ENCODE measurements around the gene HNRNPCL1. TPM values are rescaled to one million over a fixed set of nuclear protein-coding genes. Genes with fewer than 3 reads are reported as not detected.

The HNRNPCL1 gene
- total and polyA plus RNA-seq, 2 of the 8 experiments (the other 6 are each of a cell fraction or from before 2014, with no cell fraction given): not detected

GRCh38 chr1:12809933-12810332, 38.6 kb downstream of the HNRNPCL1 start:
- Histone ChIP-seq H4K20me1 (replicated peaks in 1 of 2; ENCODE audit: control insufficient read depth in 1 of 2, insufficient read depth in 2 of 2, low read length in 2 of 2) (no peaks in the 10 kb centered on the region), H3K79me2 (ENCODE audit: control insufficient read depth in 1 of 2, insufficient read depth in 2 of 2, low read length in 2 of 2) (no peaks in the 10 kb centered on the region), H2AFZ (ENCODE audit: low read length) (no peak overlapping the region), H3K23ac (ENCODE audit: insufficient read length) (no peak overlapping the region), H3K36me3 (ENCODE audit: control insufficient read depth in 2 of 4, insufficient read depth in 4 of 4, low read length in 3 of 4) (no peaks in the 10 kb centered on the region), H2BK15ac (ENCODE audit: low read length) (no peak overlapping the region), H3K4me3 (ENCODE audit: extremely low read depth in 1 of 4, insufficient read depth in 2 of 4, low read depth in 3 of 4, low read length in 4 of 4) (no peak overlapping the region), H3K79me1 (ENCODE audit: low read depth, low read length) (no peaks in the 10 kb centered on the region), H2BK20ac (ENCODE audit: low read length) (no peak overlapping the region), H3K4me2 (ENCODE audit: insufficient read depth in 1 of 2, low read depth in 2 of 2, low read length in 2 of 2) (no peak overlapping the region), H4K8ac (ENCODE audit: extremely low read depth, insufficient read depth, low read length) (no peak overlapping the region), H3K9me3 (ENCODE audit: insufficient read depth in 2 of 2, low read depth in 1 of 2, low read length in 1 of 2) (peaks cover 32 to 61% of the 10 kb centered on the region in 2 experiments), H3K56ac (replicated peaks; ENCODE audit: insufficient read length, low read depth, low read length) (no peak overlapping the region), H2BK120ac (replicated peaks; ENCODE audit: low read depth, low read length) (no peak overlapping the region), H3K14ac (ENCODE audit: insufficient read length) (no peak overlapping the region), H3K23me2 (ENCODE audit: low read depth, low read length) (no peaks in the 10 kb centered on the region), H3K4ac (replicated peaks; ENCODE audit: insufficient read length, low read depth, low read length) (no peak overlapping the region), H3K4me1 (replicated peaks in 1 of 4; ENCODE audit: control insufficient read depth in 3 of 4, insufficient read depth in 4 of 4, low read length in 3 of 4) (no peaks in the 10 kb centered on the region), H3K18ac (ENCODE audit: extremely low read depth, low read length) (no peak overlapping the region), H4K5ac (ENCODE audit: insufficient read length, low read depth, low read length) (no peak overlapping the region), H3K27me3 (replicated peaks in 1 of 4; ENCODE audit: control insufficient read depth in 3 of 4, extremely low read depth in 1 of 4, insufficient read depth in 3 of 4, low read length in 3 of 4) (no peaks in the 10 kb centered on the region), H3K9ac (replicated peaks in 1 of 4; ENCODE audit: extremely low read depth in 1 of 4, low read depth in 3 of 4, low read length in 3 of 4) (no peak overlapping the region), H2AK5ac (ENCODE audit: low read depth, low read length) (no peak overlapping the region), H2BK5ac (ENCODE audit: low read depth, low read length) (no peak overlapping the region), H2BK12ac (ENCODE audit: low read depth, low read length) (no peak overlapping the region), H4K91ac (replicated peaks; ENCODE audit: insufficient read length, low read length) (no peak overlapping the region), H3K27ac (ENCODE audit: low read depth, low read length) (no peak overlapping the region)
- FAIRE-seq (no peak), DNase-seq (ENCODE audit: low read depth in 1 of 2, low spot score in 2 of 2) (no peak)
- 75% methylated on average over 1 of the region's 1 CpG; no CpG with 5 or more reads in 1 of the 2 experiments for WGBS, 2 experiments (ENCODE audit: extremely low coverage in 1 of 2, insufficient coverage in 1 of 2, insufficient read length in 1 of 2, insufficient replicate concordance in 2 of 2, low coverage in 1 of 2, low lambda C conversion rate in 2 of 2, missing lambda C conversion rate in 1 of 2)
- ChIA-PET CTCF (ENCODE audit: partially characterized antibody) (no interaction called here), POLR2A (ENCODE audit: partially characterized antibody) (no interaction called here)
- TF ChIP-seq SAP30 (IDR thresholded peaks at IDR 0.05; ENCODE audit: insufficient read depth, insufficient replicate concordance, low read length) (no peak), TCF12 (IDR thresholded peaks at IDR 0.05; ENCODE audit: low read depth, low read length) (no peak), CBX8 (IDR thresholded peaks at IDR 0.05; ENCODE audit: borderline replicate concordance, low read depth, low read length) (no peak), SRF (IDR thresholded peaks at IDR 0.05; ENCODE audit: low read depth, low read length) (no peak), RBBP5 (IDR thresholded peaks at IDR 0.05; ENCODE audit: borderline replicate concordance, low read depth, low read length) (no peak), EZH2 (IDR thresholded peaks at IDR 0.05; ENCODE audit: low read depth, low read length, severe bottlenecking) (no peak), SUZ12 (IDR thresholded peaks at IDR 0.05; ENCODE audit: low read length) (no peak), SIRT6 (IDR thresholded peaks at IDR 0.05; ENCODE audit: low read length) (no peak), CHD1 (IDR thresholded peaks at IDR 0.05; ENCODE audit: low read depth, low read length) (no peak), TBP (IDR thresholded peaks at IDR 0.05; ENCODE audit: low read depth, low read length) (no peak), RNF2 (IDR thresholded peaks at IDR 0.05; ENCODE audit: borderline replicate concordance, low read depth, low read length, missing control alignments, poor library complexity, severe bottlenecking) (no peak)

All from H1 (cell line).